GM18873 (cell line): Measurements from ENCODE around the gene FAM3B.

Experiments used
- ATAC-seq: cut with Tn5 transposase; IDR thresholded peaks from one replicate; pipeline ENCODE4 v1.9.1; 2021; ENCODE audit warnings: mild to moderate bottlenecking, moderate library complexity, moderate number of reproducible peaks; ENCODE audit not compliant: unreplicated experiment, low FRiP score

FAM3B gene

DNA sequence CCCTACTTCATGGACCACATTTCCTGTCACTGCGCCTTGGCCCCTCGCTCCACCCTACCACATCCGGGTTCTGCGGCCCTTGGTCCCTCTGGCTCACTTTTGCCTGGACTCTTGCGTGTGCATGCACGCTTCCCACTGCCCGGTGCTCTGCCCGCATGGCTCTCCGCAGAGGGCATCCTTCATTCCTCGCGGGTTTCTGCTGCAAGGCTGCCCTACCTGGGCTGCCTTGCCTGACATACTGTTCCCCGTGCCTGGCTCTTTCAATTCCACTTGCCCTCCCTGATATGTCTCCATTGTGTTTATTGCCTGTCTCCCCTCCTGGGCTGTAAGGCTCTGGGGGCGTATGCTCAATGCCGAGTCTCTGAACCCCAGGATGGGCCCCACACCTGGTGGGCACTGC is 71.7 kb downstream of the FAM3B start:
- ATAC-seq = no peak

DNA sequence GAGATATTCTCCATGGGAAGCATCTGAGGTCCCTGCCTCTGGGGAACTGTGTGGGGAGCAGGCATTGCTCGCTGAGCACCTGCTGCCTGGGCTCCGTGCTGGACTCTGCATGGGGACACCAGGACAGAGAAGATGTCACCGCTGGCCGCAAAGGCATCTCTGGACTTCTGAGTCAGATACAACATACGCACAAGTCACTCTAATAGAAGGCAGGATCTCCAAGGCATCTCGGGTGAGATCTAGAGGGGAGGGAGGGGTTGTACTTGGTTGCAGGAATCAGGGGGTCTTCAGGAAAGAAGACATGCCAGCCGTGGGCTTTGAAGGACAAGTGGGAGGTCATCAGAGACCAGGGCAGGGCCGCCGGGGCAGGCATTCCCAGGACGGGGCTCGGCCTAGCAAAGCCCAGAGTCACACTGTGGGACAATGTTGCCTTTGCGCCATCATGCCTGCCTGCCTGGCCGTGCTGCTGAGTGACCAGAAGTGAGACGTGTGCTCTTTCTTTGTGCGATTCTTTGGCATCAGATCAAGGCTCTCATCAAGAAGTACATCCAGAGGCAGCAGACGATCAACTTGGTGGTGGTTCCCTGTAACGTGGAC is 73.5 kb downstream of the FAM3B start:
- no peak for ATAC-seq

DNA sequence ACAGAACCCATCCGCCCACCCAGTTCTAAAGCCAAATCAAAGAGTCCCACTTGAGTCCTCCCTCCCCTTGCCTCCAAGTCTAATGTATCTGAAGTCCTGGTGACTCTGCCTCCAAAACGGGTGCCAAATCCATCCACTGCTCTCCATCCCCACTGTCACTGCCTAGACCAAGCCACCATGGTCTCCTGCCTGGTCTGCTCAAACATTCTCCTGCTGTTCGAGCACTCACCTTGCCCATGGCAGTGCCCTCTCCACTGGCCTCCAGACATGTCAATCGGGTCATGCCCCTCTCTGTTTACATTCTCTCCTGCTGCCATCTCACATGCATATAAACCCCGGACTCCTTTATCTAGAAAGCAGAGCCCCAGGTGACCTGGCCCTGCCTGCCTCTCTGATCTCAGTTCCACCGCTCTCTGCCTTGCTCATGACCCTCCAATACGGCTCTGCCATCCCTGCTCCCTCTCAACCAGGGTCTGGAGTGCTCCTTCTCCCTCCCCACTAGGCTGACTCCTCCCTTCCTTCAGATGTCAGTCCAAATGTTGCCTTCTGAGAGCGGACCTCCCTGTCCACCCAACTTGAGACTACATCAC is 77.4 kb downstream of the FAM3B start:
- no peak for ATAC-seq

DNA sequence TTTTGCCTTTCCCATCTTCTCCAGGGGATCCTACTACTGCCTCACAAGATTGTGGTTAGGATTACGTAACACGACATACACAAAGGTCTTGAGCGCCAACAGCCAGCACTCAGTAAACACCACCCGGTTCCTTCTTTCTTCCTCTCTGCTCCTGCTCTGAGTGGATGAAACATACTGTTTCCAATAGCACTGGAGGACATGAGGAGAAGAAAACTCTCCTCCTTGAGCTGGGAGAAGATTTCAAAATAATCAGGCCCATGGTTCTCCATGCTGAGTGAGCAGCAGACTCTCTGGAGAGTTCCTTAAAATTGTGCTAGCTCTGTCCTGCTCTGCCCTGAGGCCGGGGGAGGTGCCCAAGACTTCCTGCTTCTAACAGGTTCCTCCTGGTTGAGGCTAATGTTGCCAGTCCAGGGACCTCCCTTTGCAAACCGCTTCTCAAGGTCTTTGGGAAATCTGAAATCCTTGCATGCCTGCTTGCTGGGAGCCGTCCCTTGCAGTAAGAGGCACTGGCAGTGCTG is 80.0 kb downstream of the FAM3B start:
- ATAC-seq = no peak

DNA sequence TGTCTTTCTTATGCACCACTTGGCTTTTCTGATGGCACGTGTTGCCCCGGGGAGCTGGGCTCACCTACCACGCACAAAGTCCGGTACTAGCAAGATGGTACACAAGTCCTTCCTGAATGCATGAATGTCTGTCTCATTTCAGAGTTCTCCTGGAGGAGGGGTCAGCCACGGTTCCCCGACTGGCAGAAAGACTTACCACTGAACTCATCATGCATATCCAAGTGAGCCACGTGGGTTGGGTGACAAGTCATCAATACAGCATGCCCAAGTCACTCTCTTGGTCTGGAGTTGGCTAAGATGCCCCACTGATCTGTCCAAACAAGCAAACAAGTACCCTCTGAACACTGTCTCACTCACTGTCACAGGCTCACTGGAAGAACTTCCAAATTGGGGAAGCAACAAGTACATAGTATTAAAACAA is 80.9 kb downstream of the FAM3B start:
- ATAC-seq = no peak

DNA sequence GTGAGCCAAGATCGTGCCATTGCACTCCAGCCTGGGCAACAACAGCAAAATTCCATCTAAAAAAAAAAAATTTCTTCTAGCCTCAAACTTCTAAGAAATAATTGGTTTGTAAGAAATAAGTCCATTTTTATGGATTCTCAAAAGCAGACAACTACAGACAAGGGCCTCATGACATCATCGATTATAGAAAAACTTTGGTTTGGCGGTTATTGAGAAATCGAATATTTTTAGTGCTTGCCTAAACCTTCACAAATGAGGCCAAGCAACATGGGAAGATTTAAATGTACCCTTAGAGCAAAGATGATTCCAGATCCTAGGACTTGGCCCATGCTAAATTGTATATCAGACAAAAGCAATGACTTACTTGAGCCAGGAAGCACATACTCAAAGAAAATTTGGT is 81.7 kb downstream of the FAM3B start:
- ATAC-seq = no peak

DNA sequence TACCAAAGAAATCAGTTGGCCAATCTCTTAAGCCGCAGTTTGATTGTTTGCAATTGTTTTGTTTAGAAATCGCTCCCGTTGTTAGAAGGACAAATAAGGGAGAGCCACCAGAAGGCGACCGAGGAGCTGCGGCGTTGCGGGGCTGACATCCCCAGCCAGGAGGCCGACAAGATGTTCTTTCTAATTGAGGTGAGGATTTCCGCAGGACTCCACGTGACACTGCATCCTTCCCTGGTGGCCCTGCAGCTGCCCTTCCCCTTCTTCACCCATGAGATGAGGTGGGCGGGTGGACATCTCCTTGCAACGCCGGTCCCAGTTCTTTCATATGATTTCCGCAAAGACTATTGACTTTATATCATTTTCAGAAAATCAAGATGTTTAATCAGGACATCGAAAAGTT is 82.2 kb downstream of the FAM3B start:
- ATAC-seq = no peak

DNA sequence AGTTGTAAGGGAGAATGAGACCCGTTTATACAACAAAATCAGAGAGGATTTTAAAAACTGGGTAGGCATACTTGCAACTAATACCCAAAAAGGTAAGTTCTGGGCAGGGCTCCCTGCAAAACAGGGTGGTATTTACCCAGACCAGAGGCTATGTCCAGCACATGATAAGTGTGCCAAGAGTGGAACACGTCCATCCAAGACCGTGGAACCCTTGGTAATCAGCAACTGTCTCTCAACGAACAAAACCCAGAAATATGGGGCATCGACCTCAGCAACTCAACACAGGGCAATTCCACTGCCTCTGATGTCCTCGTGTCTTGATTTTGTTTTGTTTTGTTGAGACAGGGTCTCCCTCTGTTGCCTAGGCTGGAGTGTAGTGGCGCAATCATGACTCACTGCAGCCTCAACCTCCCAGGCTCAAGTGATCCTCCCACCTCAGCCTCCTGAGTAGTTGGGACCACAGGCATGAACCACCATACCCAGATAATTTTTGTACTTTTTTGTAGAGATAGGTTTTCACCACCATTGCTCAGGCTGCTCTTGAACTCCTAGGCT is 82.7 kb downstream of the FAM3B start:
- no peak for ATAC-seq

DNA sequence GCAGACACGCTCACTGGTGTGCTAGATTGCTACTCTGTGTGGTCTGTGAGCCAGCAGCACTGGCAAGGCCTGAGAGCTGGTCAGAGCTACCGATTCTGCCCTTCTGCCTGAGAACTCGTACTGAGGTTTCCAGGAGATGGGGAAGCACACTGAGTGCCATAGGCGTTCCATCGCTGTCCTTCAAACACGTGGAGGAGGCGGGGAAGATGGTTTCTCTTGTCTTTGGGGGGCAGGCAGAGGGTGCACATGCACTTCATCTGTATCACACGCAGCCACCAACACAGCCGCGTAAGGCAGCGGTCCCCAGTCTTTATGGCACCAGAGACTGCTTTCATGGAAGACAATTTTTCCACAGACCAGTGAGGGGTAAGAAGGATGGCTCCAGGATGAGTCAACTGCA is 85.6 kb downstream of the FAM3B start:
- ATAC-seq = no peak

DNA sequence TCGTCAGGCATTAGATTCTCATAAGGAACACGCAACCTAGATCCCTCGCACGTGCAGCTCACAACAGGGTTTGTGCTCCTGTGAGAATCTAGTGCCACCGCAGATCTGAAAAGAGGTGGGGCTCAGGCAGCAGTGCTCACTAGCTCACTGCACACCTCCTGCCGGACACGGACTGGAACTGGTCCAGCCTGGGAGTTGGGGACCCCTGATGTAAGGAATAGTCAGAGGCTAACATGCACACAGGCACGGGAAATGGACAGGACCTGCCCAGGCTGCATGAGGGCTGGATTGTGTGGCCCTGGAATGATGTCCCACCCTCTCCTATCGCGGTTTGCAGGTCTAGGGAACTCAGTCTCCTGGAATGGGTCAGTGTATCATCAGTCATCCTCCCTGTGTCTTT is 86.2 kb downstream of the FAM3B start:
- ATAC-seq = no peak

DNA sequence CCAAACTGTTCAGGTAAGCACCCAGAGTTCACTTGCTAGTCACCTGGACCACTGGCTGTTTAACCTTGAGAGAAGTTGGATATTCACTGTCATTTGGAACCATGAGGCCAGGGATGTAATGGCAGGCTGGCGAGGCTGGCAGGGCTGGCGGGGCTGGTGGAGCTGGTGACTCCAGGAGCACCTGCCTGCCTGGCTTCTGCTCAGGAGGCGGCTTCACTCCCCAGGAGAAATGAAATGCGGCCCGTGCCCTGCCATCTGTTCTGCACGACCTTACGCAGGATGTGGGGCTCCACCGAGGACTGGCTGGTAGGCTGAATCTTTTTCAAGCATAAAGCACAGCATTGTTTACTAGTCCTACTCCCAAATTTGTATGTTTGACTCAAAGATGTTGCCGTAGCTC is 86.7 kb downstream of the FAM3B start:
- no peak for ATAC-seq

DNA sequence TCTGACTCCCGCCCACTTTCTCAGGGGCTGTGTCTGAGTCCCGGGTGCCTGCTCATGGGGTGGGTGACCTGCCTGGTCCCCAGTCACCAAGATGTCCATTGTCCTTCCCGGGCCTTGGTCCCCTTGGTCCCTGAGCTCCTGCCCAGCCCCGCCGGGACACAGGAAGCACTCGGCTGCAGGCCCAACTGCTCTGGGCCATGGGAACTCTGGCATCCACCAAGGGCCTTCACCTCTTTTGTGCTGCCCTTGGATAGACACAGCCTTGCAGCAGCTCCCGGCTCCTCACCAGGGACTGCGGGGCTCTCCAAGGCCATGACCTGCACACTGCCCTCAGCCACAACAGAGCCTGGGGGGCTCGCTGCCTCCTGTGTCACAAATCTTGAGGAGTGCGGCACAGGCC is 87.4 kb downstream of the FAM3B start:
- no peak for ATAC-seq

DNA sequence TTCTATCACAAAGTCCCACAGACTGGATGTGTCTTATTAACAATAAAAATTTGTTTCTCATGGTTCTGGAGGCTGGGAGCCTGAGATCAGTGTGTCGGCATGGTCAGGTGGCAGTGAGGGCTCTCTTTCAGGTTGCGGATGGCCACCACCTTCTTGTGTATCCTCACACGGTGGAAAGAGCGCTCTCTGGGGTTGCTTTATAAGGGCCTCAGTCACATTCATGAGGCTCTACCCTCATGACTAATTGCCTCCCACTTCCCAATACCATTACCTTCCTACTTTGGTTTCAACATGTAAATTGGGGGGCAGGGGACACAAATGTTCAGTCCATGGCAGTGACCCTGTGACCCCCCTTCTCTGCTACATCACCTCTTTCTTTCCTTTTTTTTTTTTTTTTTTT is 88.7 kb downstream of the FAM3B start:
- ATAC-seq = no peak

DNA sequence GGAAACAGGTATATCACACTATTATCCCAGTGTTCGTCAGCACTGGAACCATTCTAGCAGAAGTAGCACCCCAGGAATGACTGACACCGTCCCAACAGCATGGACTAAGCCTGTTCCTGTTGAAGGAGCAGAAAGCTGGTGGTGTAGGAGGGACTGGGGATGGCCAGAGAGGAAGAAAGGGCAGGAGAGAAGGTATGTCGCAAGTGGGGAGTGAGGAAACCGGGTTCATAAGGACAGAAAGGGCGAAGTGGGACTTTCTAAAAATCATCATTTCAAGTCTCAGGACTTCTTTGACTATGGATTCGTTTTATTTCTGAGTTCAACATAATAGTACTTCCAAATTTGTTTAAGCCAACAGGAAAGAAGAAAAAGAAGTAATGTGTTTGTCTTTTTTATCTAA is 89.7 kb downstream of the FAM3B start:
- no peak for ATAC-seq
